Calu3 (cell line): Measurements from ENCODE around the gene PPP1CB. TPM values are rescaled to one million over a fixed set of nuclear protein-coding genes. Genes with fewer than 3 reads are reported as not detected.

ENCODE experiments used
- BruUV-seq: library from RNA; stranded (reverse); fragments of 400-500 nt; replicated peaks from 2 replicates; lab custom pipeline; 2021; lab: Mats Ljungman, UMichigan
- CTCF ChIA-PET: fragments of 300-600 bp; sonication (Branson Sonifier 250); formaldehyde crosslinking; loops from one replicate; lab custom pipeline; 2022; ENCODE audit warnings: antibody characterized with exemption; lab: Charles Lee
- DNase-seq: peaks from one replicate; pipeline ENCODE4 v3.0.0; 2022
- H3K27ac Mint-ChIP-seq: one replicate; pipeline ENCODE4 v1.8.0; 2022; ENCODE audit warnings: mixed read lengths; ENCODE audit not compliant: unreplicated experiment
- H3K27me3 Mint-ChIP-seq: one replicate; pipeline ENCODE4 v1.8.0; 2022; ENCODE audit warnings: mixed read lengths; ENCODE audit not compliant: unreplicated experiment
- H3K36me3 Mint-ChIP-seq: one replicate; pipeline ENCODE4 v1.8.0; 2022; ENCODE audit warnings: mild to moderate bottlenecking, moderate library complexity, mixed read lengths; ENCODE audit not compliant: insufficient read depth, unreplicated experiment
- H3K4me1 Mint-ChIP-seq: one replicate; pipeline ENCODE4 v1.8.0; 2022; ENCODE audit warnings: mild to moderate bottlenecking, low read depth, mixed read lengths; ENCODE audit not compliant: unreplicated experiment
- H3K4me3 Mint-ChIP-seq: one replicate; pipeline ENCODE4 v1.8.0; 2022; ENCODE audit warnings: mild to moderate bottlenecking, low read depth, moderate library complexity, mixed read lengths; ENCODE audit not compliant: unreplicated experiment
- H3K9me3 Mint-ChIP-seq: one replicate; pipeline ENCODE4 v1.8.0; 2022; ENCODE audit warnings: low read depth, mixed read lengths; ENCODE audit not compliant: unreplicated experiment
- intact Hi-C: fragments of 100-400 bp; cut with micrococcal nuclease; formaldehyde crosslinking; loops from one replicate; pipeline ENCODE4 v1.10.0; 2022; ENCODE audit not compliant: unreplicated experiment
- total RNA-seq: library from RNA; stranded (reverse); gene quantifications from 2 replicates; pipeline ENCODE4 v1.2.3, GENCODE V29; 2022
- TF ChIP-seq, protein P1 (sequence below): fragments of 200-600 bp; IDR thresholded peaks from one replicate; pipeline ENCODE4 v1.8.0; 2022; ENCODE audit warnings: antibody characterized with exemption; ENCODE audit not compliant: unreplicated experiment

The PPP1CB gene
- total RNA-seq, 1 experiment from 2014 or later, result 218 TPM

DNA sequence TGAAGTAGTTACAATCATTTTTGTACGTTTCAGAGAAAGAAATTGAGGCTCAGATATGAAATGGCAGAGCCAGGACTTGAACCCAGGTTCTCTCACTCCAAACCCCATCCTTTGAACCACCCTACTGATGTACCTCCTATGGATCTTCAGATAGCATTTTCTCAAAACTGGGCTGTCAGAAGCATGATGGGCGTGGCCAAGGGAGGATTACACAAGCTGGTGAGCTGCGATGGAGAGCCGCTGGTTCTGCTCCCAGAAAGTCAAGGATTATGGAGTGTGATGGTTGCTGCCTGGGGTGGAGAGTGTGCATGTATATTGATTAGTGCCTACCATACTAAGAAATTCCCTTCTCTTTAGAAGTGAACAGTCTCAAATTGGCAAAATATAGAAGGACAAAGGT is 47.0 kb upstream of the PPP1CB start:
- BruUV-seq, result no TSS peak

DNA sequence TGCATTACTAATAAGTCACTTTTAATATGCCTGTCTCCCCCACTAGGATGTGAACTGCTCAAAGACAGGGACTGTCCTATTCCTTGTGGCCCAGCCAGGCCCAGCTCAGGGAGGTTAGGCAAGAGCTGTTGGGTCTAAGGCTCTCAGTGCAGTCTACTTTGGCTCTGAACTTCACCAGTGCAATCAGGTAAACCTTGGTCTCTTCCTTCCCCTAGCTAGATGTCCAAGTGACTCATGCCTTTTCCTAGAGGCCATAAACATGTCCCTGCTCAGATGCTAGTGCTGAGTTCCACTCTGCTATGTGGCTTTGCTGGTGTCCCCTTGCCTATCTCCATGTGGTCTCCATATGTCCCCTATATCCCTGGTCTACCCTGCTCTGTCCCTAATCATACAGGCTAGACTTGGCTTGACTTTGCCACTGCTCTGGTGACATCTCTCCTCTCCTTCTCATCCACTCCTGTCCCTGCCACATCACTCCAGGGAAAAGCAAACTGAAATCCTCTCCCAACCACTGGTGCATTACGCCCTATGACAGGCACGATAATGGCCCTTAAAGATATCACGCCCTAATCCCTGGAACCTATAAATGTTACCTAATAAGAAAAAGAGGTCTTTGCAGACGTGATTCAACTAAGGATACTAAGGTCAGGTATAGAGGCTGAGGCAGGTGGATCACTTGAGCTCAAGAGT is 45.7 kb upstream of the PPP1CB start:
- DNase-seq, result no peak
- Mint-ChIP-seq H3K4me1 (no peaks in the 10 kb centered on the region), H3K4me3 (no peak overlapping the region), H3K27me3 (no peaks in the 10 kb centered on the region), H3K9me3 (peaks cover 13% of the 10 kb centered on the region), H3K36me3 (peaks cover 3% of the 10 kb centered on the region), H3K27ac (no peak overlapping the region)
- BruUV-seq, result no TSS peak
- TF ChIP-seq, protein P1, sequence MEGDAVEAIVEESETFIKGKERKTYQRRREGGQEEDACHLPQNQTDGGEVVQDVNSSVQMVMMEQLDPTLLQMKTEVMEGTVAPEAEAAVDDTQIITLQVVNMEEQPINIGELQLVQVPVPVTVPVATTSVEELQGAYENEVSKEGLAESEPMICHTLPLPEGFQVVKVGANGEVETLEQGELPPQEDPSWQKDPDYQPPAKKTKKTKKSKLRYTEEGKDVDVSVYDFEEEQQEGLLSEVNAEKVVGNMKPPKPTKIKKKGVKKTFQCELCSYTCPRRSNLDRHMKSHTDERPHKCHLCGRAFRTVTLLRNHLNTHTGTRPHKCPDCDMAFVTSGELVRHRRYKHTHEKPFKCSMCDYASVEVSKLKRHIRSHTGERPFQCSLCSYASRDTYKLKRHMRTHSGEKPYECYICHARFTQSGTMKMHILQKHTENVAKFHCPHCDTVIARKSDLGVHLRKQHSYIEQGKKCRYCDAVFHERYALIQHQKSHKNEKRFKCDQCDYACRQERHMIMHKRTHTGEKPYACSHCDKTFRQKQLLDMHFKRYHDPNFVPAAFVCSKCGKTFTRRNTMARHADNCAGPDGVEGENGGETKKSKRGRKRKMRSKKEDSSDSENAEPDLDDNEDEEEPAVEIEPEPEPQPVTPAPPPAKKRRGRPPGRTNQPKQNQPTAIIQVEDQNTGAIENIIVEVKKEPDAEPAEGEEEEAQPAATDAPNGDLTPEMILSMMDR, result no peak
- intact Hi-C loops, result no loop called here
- CTCF ChIA-PET, result no interaction called here

More for the DNA sequence above, 47.0 kb upstream of the PPP1CB start:
- Mint-ChIP-seq H3K9me3 (peaks cover 13% of the 10 kb centered on the region), H3K27me3 (no peaks in the 10 kb centered on the region), H3K36me3 (no peaks in the 10 kb centered on the region), H3K4me1 (no peaks in the 10 kb centered on the region), H3K4me3 (no peak overlapping the region), H3K27ac (no peak overlapping the region)
- CTCF ChIA-PET, result no interaction called here
- no peak for DNase-seq
- intact Hi-C loops, result no loop called here
- TF ChIP-seq, protein P1, result no peak

DNA sequence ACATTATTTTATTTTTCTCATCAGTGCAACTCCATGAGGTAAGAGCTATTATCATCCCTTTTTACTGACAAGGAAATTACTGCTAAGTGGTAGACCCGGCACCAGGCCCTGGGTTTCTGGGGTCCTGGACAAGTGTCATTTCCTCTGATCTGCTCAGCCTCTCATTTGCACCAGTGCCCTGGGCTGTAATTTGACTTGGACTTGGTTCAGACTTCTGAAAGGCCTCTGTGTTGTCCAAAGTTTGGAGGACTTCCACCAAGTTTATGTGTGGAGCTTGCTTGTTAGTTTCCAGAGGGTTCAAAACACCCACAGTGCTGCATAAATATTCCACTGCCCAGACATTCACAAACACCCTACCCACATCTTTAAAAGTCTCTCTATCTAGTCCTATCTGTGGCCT is 44.0 kb upstream of the PPP1CB start:
- TF ChIP-seq, protein P1, result no peak
- no peak for DNase-seq
- BruUV-seq, result no TSS peak
- Mint-ChIP-seq H3K27me3 (no peaks in the 10 kb centered on the region), H3K27ac (no peak overlapping the region), H3K9me3 (peaks cover 13% of the 10 kb centered on the region), H3K36me3 (peaks cover 3% of the 10 kb centered on the region), H3K4me3 (no peak overlapping the region), H3K4me1 (no peaks in the 10 kb centered on the region)
- CTCF ChIA-PET, result interaction anchor here (0.7 kb wide), 1 partner anchor 223 kb away, joined by 6 read pairs; no protein-coding TSS in a partner anchor
- intact Hi-C loops, result no loop called here

DNA sequence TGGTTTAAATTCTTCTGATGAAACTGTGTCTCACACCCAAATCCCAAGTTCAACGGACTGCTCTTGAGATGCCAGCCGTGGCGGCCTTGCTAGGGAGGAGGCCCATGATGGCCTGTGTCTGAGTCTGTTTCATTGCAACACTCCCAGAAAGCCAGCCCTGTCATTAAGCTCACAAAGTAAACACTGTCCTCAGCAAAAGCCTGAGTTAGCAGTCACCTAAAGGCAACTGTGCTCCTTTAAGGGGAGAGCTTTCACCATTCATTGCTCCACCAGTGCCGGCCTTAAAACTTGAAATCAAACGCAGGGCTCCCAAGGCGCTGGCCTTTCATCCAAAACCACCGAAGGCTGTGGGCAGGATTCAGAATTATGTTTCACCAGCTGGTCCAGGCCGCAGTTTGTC is 42.5 kb upstream of the PPP1CB start:
- Mint-ChIP-seq H3K27ac (no peak overlapping the region), H3K36me3 (peaks cover 3% of the 10 kb centered on the region), H3K27me3 (no peaks in the 10 kb centered on the region), H3K4me3 (no peak overlapping the region), H3K4me1 (peaks cover 7% of the 10 kb centered on the region), H3K9me3 (peaks cover 13% of the 10 kb centered on the region)
- CTCF ChIA-PET, result interaction anchor here (0.6 kb wide), 1 partner anchor 23 kb away, joined by 6 read pairs; no protein-coding TSS in a partner anchor
- intact Hi-C loops, result no loop called here
- BruUV-seq, result no TSS peak
- no peak for DNase-seq
- TF ChIP-seq, protein P1, result no peak
